HCT116 (cell line): ENCODE measurements around the gene SNTB2. TPM values are rescaled to one million over a fixed set of nuclear protein-coding genes. Genes with fewer than 3 reads are reported as not detected.

ENCODE experiments used
- ATAC-seq: fragments of 200-7000 bp; cut with Tn5 transposase; 2 replicates; pipeline ENCODE4 v1.9.1; 2020; ENCODE audit warnings: mild to moderate bottlenecking, moderate library complexity
- BruUV-seq: library from RNA; stranded (reverse); fragments of 400-500 nt; replicated peaks from 2 replicates; lab custom pipeline; 2021; lab: Mats Ljungman, UMichigan
- CTCF ChIA-PET: fragments of 300-600 bp; sonication (Branson Sonifier 250); formaldehyde crosslinking; loops from one replicate; lab custom pipeline; 2021; ENCODE audit warnings: antibody characterized with exemption; lab: Charles Lee
- POLR2A ChIA-PET: fragments of 300-600, 350-600 bp; sonication (Branson Sonifier 250); formaldehyde crosslinking; loops from one replicate; lab custom pipeline; 2021; ENCODE audit warnings: antibody characterized with exemption; lab: Charles Lee
- RAD21 ChIA-PET, 2 experiments: fragments of 300-600 bp; sonication (Branson Sonifier 250); formaldehyde crosslinking; loops; one replicate each; lab custom pipeline; 2023; ENCODE audit warnings: low total read pairs in 2 of 2; ENCODE audit not compliant: uncharacterized antibody in 2 of 2, unreplicated experiment in 2 of 2, low non-redundant PET in 1 of 2; lab: Charles Lee
- DNase-seq: peaks from one replicate; pipeline ENCODE4 v3.0.0-alpha.2; 2010; ENCODE audit warnings: low read depth, low spot score
- H2AFZ ChIP-seq: fragments of 200-600 bp; shearing (Covaris generic), sonication (generic); 2 replicates; pipeline ENCODE4 v1.6.1; 2017; ENCODE audit warnings: low read depth, mixed run types, mixed read lengths, antibody characterized with exemption, low read length; ENCODE audit not compliant: poor library complexity, severe bottlenecking
- H3K27ac ChIP-seq: 2 replicates; pipeline ENCODE4 v1.5.1; 2012; ENCODE audit warnings: low read depth, low read length
- H3K27me3 ChIP-seq: fragments of 200-600 bp; sonication (generic); 2 replicates; pipeline ENCODE4 v1.6.1; 2016; ENCODE audit warnings: mixed run types, low read length, mixed read lengths; ENCODE audit not compliant: insufficient read depth
- H3K36me3 ChIP-seq, 2 experiments: fragments of 200-500 bp in 1 of 2; fragments of 200-600 bp in 1 of 2; sonication (Bioruptor generic) in 1 of 2; sonication (generic) in 1 of 2; 2 replicates each; pipeline versions ENCODE4 v1.5.1 to v1.6.1; 2014 to 2016; ENCODE audit warnings: low read length in 2 of 2, inconsistent platforms in 1 of 2, mixed read lengths in 1 of 2, mixed run types in 1 of 2; ENCODE audit not compliant: insufficient read depth in 2 of 2, control insufficient read depth in 1 of 2
- H3K4me1 ChIP-seq, 2 experiments: fragments of 200-600 bp in 1 of 2; sonication (generic) in 1 of 2; 2 replicates each; pipeline versions ENCODE4 v1.5.1 to v1.6.1; 2012 to 2017; ENCODE audit warnings: low read length in 2 of 2, inconsistent platforms in 1 of 2, mild to moderate bottlenecking in 1 of 2, mixed read lengths in 1 of 2, mixed run types in 1 of 2, moderate library complexity in 1 of 2; ENCODE audit not compliant: insufficient read depth in 2 of 2, control insufficient read depth in 1 of 2
- H3K4me2 ChIP-seq: fragments of 200-600 bp; sonication (generic); 2 replicates; pipeline ENCODE4 v1.6.1; 2017; ENCODE audit warnings: mixed run types, low read length, mixed read lengths
- H3K4me3 ChIP-seq, 2 experiments: fragments of 200-600 bp in 1 of 2; sonication (generic) in 1 of 2; replicated peaks in 1 of 2; 2 replicates each; pipeline ENCODE4 v1.5.1; 2011 to 2016; ENCODE audit warnings: low read length in 2 of 2, control low read depth in 1 of 2, low read depth in 1 of 2, mild to moderate bottlenecking in 1 of 2, mixed read lengths in 1 of 2, mixed run types in 1 of 2
- H3K79me2 ChIP-seq: fragments of 200-600 bp; sonication (generic); 2 replicates; pipeline ENCODE4 v1.6.1; 2017; ENCODE audit warnings: mild to moderate bottlenecking, mixed run types, low read length, moderate library complexity, mixed read lengths; ENCODE audit not compliant: insufficient read depth
- H3K9ac ChIP-seq: fragments of 200-600 bp; sonication (generic); 2 replicates; pipeline ENCODE4 v1.6.1; 2016; ENCODE audit warnings: low read length, mixed read lengths
- H3K9me2 ChIP-seq: fragments of 200-600 bp; sonication (generic), shearing (Covaris generic); 2 replicates; pipeline ENCODE4 v1.6.1; 2017; ENCODE audit warnings: mixed run types, mild to moderate bottlenecking, moderate library complexity; ENCODE audit not compliant: insufficient read depth
- H3K9me3 ChIP-seq, 2 experiments: fragments of 200-500 bp in 1 of 2; fragments of 200-600 bp in 1 of 2; sonication (Bioruptor generic) in 1 of 2; sonication (generic) in 1 of 2; 2 replicates each; pipeline ENCODE4 v1.6.1; 2014 to 2017; ENCODE audit warnings: low read length in 2 of 2, mixed read lengths in 2 of 2, inconsistent platforms in 1 of 2, low read depth in 1 of 2, mild to moderate bottlenecking in 1 of 2, mixed run types in 1 of 2, moderate library complexity in 1 of 2; ENCODE audit not compliant: control insufficient read depth in 1 of 2, insufficient read depth in 1 of 2
- H4K20me1 ChIP-seq: fragments of 200-600 bp; sonication (generic), shearing (Covaris generic); 2 replicates; pipeline ENCODE4 v1.6.1; 2017; ENCODE audit warnings: mixed run types, mild to moderate bottlenecking, moderate library complexity; ENCODE audit not compliant: insufficient read depth
- CTCF ChIP-seq, 3 experiments: fragments of 200-600 bp in 1 of 3; sonication (generic) in 1 of 3; IDR thresholded peaks in 2 of 3; conservative IDR thresholded peaks in 1 of 3; 2 replicates each; pipeline ENCODE4 v1.5.1; 2012 to 2017; ENCODE audit warnings: low read depth in 2 of 3, low read length in 2 of 3, antibody characterized with exemption in 1 of 3, borderline replicate concordance in 1 of 3, control low read depth in 1 of 3, mild to moderate bottlenecking in 1 of 3, mixed read lengths in 1 of 3, mixed run types in 1 of 3, moderate library complexity in 1 of 3; ENCODE audit not compliant: insufficient read depth in 1 of 3
- FOSL1 ChIP-seq: IDR thresholded peaks from 2 replicates; pipeline ENCODE4 v1.6.1; 2012; ENCODE audit warnings: low read depth
- POLR2AphosphoS5 ChIP-seq: IDR thresholded peaks from 2 replicates; pipeline ENCODE4 v1.6.1; 2011; ENCODE audit warnings: mild to moderate bottlenecking, low read depth, low read length, moderate library complexity
- ZBTB33 ChIP-seq: IDR thresholded peaks from 2 replicates; pipeline ENCODE4 v1.6.1; 2011; ENCODE audit warnings: mild to moderate bottlenecking, low read length, moderate library complexity; ENCODE audit not compliant: insufficient replicate concordance; ENCODE audit errors: extremely low read depth
- intact Hi-C: fragments of 100-400 bp; cut with micrococcal nuclease; formaldehyde crosslinking; loops from 2 replicates; pipeline ENCODE4 v1.10.0; 2022
- total RNA-seq: library from RNA; stranded (reverse); gene quantifications from one replicate; pipeline ENCODE4 v1.2.1, GENCODE V29; 2021; ENCODE audit not compliant: unreplicated experiment
- TF ChIP-seq, protein P1 (sequence below): IDR thresholded peaks from 2 replicates; pipeline ENCODE4 v1.6.1; 2012

Gene SNTB2
- total RNA-seq, 1 experiment from 2014 or later: 38.1 TPM

DNA sequence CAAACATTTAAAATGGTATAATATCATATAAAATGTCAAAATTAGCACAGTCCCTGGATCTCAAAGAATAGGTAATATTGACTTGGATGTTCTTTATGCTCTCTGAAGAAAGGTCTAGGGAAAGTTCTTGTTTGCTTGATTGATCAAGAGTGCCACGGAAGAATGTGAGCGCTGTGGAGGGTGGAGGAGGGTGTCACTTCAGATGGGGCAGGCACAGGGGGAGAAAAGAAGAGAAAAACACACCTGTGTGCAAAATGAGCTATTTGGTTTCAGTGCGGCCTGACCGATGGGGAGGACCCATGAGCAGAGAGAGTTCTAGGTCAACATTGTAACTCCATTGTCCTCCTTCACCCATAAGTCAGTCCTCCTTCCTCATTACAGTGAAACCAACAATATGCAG is 115.3 kb downstream of the SNTB2 start (continued):
- TF ChIP-seq POLR2AphosphoS5 (no peak), FOSL1 (no peak)
- TF ChIP-seq, protein P1, sequence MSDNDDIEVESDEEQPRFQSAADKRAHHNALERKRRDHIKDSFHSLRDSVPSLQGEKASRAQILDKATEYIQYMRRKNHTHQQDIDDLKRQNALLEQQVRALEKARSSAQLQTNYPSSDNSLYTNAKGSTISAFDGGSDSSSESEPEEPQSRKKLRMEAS: no peak

DNA sequence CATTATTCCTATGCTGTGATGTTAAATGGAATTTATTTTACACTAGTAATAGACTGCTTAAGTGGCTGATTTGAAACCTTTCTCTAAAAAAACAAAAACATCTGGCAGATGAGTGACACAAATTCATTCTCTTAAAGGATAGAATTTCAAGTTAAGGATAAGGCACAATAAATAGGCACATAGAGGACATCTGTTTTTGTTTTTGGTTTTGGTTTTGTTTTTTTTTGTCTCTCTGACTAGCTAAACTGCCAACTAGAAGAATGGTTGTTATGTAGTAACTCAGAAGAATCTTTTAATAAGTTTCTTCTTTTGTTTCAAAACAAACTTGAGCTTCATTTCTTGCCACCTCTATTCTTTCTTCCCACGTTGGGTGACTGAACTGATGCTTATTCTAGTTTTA is 119.1 kb downstream of the SNTB2 start:
- no TSS peak for BruUV-seq
- Histone ChIP-seq H3K79me2 (no peaks in the 10 kb centered on the region), H3K9me3 (no peaks in the 10 kb centered on the region), H3K36me3 (peaks cover 0 to 5% of the 10 kb centered on the region in 2 experiments; a peak in 1 of 4 replicates), H3K4me3 (no peak overlapping the region), H3K4me1 (peaks cover 4 to 9% of the 10 kb centered on the region in 2 experiments), H3K27me3 (no peaks in the 10 kb centered on the region), H3K27ac (no peak overlapping the region), H2AFZ (no peak overlapping the region), H4K20me1 (no peaks in the 10 kb centered on the region), H3K4me2 (no peak overlapping the region), H3K9me2 (no peaks in the 10 kb centered on the region), H3K9ac (no peak overlapping the region)
- ChIA-PET CTCF (interaction anchor here (0.6 kb wide), 1 partner anchor 707 kb away, joined by 3 read pairs; no protein-coding TSS in a partner anchor), RAD21 (no interaction called here), POLR2A (no interaction called here)
- no peak for DNase-seq
- ATAC-seq: no peak
- TF ChIP-seq ZBTB33: no peak
- no peak for TF ChIP-seq CTCF (IDR thresholded peaks at IDR 0.05 in 2 of 3, conservative IDR thresholded peaks at IDR 0.05 in 1 of 3; ENCODE audit: borderline replicate concordance in 1 of 3, insufficient read depth in 1 of 3, low read depth in 2 of 3, low read length in 2 of 3)
- intact Hi-C loops: no loop called here
